ENCODE results near the gene HLA-DRA. TPM values are rescaled to one million over a fixed set of nuclear protein-coding genes. Genes with fewer than 3 reads are reported as not detected.

The HLA-DRA gene
- total RNA-seq, 1 experiment from 2014 or later: not detected

GRCh38 chr6:32427934-32428474 lies 11.7 kb upstream of the HLA-DRA start:
- intact Hi-C loops (cut with micrococcal nuclease; ENCODE audit: unreplicated experiment): no loop called here
- no peaks in the 10 kb centered on the region for H3K9me3 Mint-ChIP-seq (ENCODE audit: unreplicated experiment)
- CTCF ChIA-PET: no interaction called here

GRCh38 chr6:32430179-32430578 lies 9.5 kb upstream of the HLA-DRA start:
- BruUV-seq (replicated peaks): no TSS peak
- H3K4me3 Mint-ChIP-seq (ENCODE audit: unreplicated experiment): no peak overlapping the region
- H3K36me3 Mint-ChIP-seq (ENCODE audit: insufficient read depth, unreplicated experiment): no peaks in the 10 kb centered on the region
- H3K9me3 Mint-ChIP-seq (ENCODE audit: unreplicated experiment): no peaks in the 10 kb centered on the region
- intact Hi-C loops (cut with micrococcal nuclease; ENCODE audit: unreplicated experiment): loop anchor here (5.0 kb wide), 1 partner anchor 272 kb away; no protein-coding TSS in a partner anchor
- DNase-seq: no peak
- Histone ChIP-seq H3K9me3 (peaks cover 10% of the 10 kb centered on the region), H3K4me1 (peaks cover 4% of the 10 kb centered on the region), H3K27me3 (replicated peaks; ENCODE audit: control insufficient read depth, insufficient read depth, low read length) (no peaks in the 10 kb centered on the region), H3K36me3 (ENCODE audit: control insufficient read depth, insufficient read depth, low read length) (no peaks in the 10 kb centered on the region), H3K4me3 (ENCODE audit: low read depth, low read length) (no peak overlapping the region)
- ChIA-PET CTCF (no interaction called here), POLR2A (no interaction called here)
- no peaks in the 10 kb centered on the region for H3K4me1 Mint-ChIP-seq (ENCODE audit: low read depth, unreplicated experiment)
- TF ChIP-seq CTCF (IDR thresholded peaks at IDR 0.05; ENCODE audit: insufficient read depth in 1 of 2, low read depth in 1 of 2, low read length in 1 of 2, severe bottlenecking in 1 of 2, unreplicated experiment in 1 of 2): no peak
- H3K27me3 Mint-ChIP-seq (ENCODE audit: insufficient read depth, unreplicated experiment): peaks cover 10% of the 10 kb centered on the region
- no peak overlapping the region for H3K27ac Mint-ChIP-seq (ENCODE audit: unreplicated experiment)

More at GRCh38 chr6:32427934-32428474, 11.7 kb upstream of the HLA-DRA start:
- TF ChIP-seq CTCF (IDR thresholded peaks at IDR 0.05; ENCODE audit: insufficient read depth in 1 of 2, low read depth in 1 of 2, low read length in 1 of 2, severe bottlenecking in 1 of 2, unreplicated experiment in 1 of 2): no peak
- Histone ChIP-seq H3K27me3 (replicated peaks; ENCODE audit: control insufficient read depth, insufficient read depth, low read length) (no peaks in the 10 kb centered on the region), H3K36me3 (ENCODE audit: control insufficient read depth, insufficient read depth, low read length) (no peaks in the 10 kb centered on the region), H3K4me3 (ENCODE audit: low read depth, low read length) (no peak overlapping the region), H3K4me1 (peaks cover 4% of the 10 kb centered on the region), H3K9me3 (peaks cover 10% of the 10 kb centered on the region)
- no peak overlapping the region for H3K4me3 Mint-ChIP-seq (ENCODE audit: unreplicated experiment)
- H3K36me3 Mint-ChIP-seq (ENCODE audit: insufficient read depth, unreplicated experiment): no peaks in the 10 kb centered on the region
- DNase-seq: no peak
- no peak overlapping the region for H3K27ac Mint-ChIP-seq (ENCODE audit: unreplicated experiment)
- POLR2A ChIA-PET: no interaction called here
- BruUV-seq (replicated peaks): no TSS peak
- H3K27me3 Mint-ChIP-seq (ENCODE audit: insufficient read depth, unreplicated experiment): peaks cover 2% of the 10 kb centered on the region
- no peaks in the 10 kb centered on the region for H3K4me1 Mint-ChIP-seq (ENCODE audit: low read depth, unreplicated experiment)

- H3K27me3 ChIP-seq (replicated peaks; ENCODE audit: control insufficient read depth, insufficient read depth, low read length): no peaks in the 10 kb centered on the region
- H3K9me3 ChIP-seq: peaks cover 5% of the 10 kb centered on the region
- no peak for TF ChIP-seq CTCF (IDR thresholded peaks at IDR 0.05; ENCODE audit: insufficient read depth in 1 of 2, low read depth in 1 of 2, low read length in 1 of 2, severe bottlenecking in 1 of 2, unreplicated experiment in 1 of 2)
- peaks cover 4% of the 10 kb centered on the region for H3K4me1 ChIP-seq
- Mint-ChIP-seq H3K9me3 (ENCODE audit: unreplicated experiment) (no peaks in the 10 kb centered on the region), H3K36me3 (ENCODE audit: insufficient read depth, unreplicated experiment) (no peaks in the 10 kb centered on the region), H3K4me1 (ENCODE audit: low read depth, unreplicated experiment) (no peaks in the 10 kb centered on the region), H3K4me3 (ENCODE audit: unreplicated experiment) (no peak overlapping the region), H3K27me3 (ENCODE audit: insufficient read depth, unreplicated experiment) (peaks cover 15% of the 10 kb centered on the region), H3K27ac (ENCODE audit: unreplicated experiment) (no peak overlapping the region)
- ChIA-PET CTCF (no interaction called here), POLR2A (no interaction called here)
- intact Hi-C loops (cut with micrococcal nuclease; ENCODE audit: unreplicated experiment): loop anchor here (5.0 kb wide), 1 partner anchor 271 kb away; no protein-coding TSS in a partner anchor
- no peak overlapping the region for H3K4me3 ChIP-seq (ENCODE audit: low read depth, low read length)
- no TSS peak for BruUV-seq (replicated peaks)
- no peaks in the 10 kb centered on the region for H3K36me3 ChIP-seq (ENCODE audit: control insufficient read depth, insufficient read depth, low read length)
- DNase-seq: no peak
These were observed 8.5 kb upstream of the HLA-DRA start for GRCh38 chr6:32431142-32431541.

All from Caco-2 (cell line).